Measurements from ENCODE around the gene RPS26.
"Not testable (repeated sequence)": the region's sequence is repeated elsewhere in the genome, so short reads cannot be mapped to it uniquely, and the experiment has no call there.

RPS26 gene

DNA sequence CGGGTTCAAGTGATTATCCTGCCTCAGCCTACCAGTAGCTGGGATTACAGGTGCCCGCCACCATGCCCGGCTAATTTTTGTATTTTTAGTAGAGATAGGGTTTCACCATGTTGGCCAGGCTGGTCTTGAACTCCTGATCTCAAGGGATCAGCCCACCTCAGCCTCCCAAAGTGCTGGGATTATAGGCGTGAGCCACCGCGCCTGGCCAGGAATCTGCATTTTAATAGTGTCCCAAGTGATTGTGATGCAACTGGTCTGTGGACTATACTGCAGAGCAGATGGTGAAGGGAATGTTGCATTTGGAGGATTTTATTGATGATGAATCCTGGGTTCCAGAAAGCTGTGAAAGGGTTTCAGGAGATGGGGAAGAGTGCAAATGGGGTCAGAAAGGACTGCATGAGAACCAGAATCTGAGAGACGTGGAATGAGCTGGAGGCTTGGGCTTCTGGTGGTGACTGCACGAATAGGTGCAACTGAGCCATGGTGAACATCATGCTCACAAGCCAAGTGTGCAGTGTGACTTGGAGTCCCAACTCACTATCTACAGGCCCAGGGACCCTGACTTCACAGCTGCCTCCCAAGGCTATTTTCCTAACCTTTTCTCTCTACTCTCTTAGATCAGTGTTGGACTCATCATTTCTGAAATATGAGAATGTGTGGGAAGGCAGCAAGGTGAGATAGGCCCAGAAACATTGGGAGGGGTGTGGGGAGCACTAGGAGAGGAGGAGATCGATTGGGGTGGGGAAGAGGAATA is 4.5 kb downstream of the RPS26 start:
- peaks cover 24% of the 10 kb centered on the region for H3K79me2 ChIP-seq (ENCODE audit: control insufficient read depth, low read length)
- H3K27me3 ChIP-seq (ENCODE audit: control insufficient read depth, low read length), result no peaks in the 10 kb centered on the region
- peaks cover 22% of the 10 kb centered on the region for H3K4me1 ChIP-seq (ENCODE audit: control insufficient read depth, low read length)
- TF ChIP-seq, protein P1, sequence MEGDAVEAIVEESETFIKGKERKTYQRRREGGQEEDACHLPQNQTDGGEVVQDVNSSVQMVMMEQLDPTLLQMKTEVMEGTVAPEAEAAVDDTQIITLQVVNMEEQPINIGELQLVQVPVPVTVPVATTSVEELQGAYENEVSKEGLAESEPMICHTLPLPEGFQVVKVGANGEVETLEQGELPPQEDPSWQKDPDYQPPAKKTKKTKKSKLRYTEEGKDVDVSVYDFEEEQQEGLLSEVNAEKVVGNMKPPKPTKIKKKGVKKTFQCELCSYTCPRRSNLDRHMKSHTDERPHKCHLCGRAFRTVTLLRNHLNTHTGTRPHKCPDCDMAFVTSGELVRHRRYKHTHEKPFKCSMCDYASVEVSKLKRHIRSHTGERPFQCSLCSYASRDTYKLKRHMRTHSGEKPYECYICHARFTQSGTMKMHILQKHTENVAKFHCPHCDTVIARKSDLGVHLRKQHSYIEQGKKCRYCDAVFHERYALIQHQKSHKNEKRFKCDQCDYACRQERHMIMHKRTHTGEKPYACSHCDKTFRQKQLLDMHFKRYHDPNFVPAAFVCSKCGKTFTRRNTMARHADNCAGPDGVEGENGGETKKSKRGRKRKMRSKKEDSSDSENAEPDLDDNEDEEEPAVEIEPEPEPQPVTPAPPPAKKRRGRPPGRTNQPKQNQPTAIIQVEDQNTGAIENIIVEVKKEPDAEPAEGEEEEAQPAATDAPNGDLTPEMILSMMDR (IDR thresholded peaks at IDR 0.05; ENCODE audit: low read depth, low read length, poor library complexity, severe bottlenecking), result no peak
- no peak for TF ChIP-seq EZH2phosphoT487 (IDR thresholded peaks at IDR 0.05; ENCODE audit: borderline replicate concordance, low read length)
- H3K27ac ChIP-seq (ENCODE audit: low read depth, low read length), result peak overlapping the region; percentile 55
- H3F3A ChIP-seq (ENCODE audit: control insufficient read depth, insufficient read depth), result peaks cover 49% of the 10 kb centered on the region
- no peak overlapping the region for H3K4me3 ChIP-seq (ENCODE audit: low read length)
- H4K20me1 ChIP-seq (ENCODE audit: control insufficient read depth, insufficient read depth, low read depth, low read length), result peaks cover 8% of the 10 kb centered on the region; the same call in 1 of the 2 replicates
- no peaks in the 10 kb centered on the region for H3K9me3 ChIP-seq (ENCODE audit: control insufficient read depth, insufficient read depth, low read length)
- peak overlapping the region; percentile 44 for H3K4me2 ChIP-seq (ENCODE audit: low read length)
- no peaks in the 10 kb centered on the region for H3K9me2 ChIP-seq (replicated peaks; ENCODE audit: control insufficient read depth, low read length)
- peaks cover 42% of the 10 kb centered on the region for H3K36me3 ChIP-seq (ENCODE audit: control insufficient read depth, low read length)

DNA sequence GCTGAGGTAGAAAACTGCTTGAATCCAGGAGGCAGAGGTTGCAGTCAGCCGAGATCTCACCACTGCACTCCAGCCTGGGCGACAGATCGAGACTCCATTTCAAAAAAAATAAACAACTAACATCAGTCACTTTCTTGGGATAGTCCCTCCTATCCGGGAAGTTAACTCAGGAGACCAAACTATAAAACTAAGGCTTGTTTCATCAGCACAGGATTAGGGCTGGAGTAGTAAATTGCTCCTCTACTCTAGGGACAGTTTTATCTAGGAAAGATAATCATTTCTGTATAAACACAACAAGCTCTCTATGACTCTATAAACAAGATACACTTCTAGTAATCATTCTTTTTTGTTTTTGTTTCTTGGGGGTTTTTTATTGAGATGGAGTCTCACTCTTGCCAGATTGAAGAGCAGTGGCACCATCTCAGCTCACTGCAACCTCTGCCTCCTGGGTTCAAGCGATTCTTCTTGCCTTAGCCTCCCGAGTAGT is 11.7 kb downstream of the RPS26 start:
- Histone ChIP-seq H3K27ac (ENCODE audit: low read depth, low read length) (no peak overlapping the region), H3K9me3 (ENCODE audit: control insufficient read depth, insufficient read depth, low read length) (no peaks in the 10 kb centered on the region), H3K27me3 (ENCODE audit: control insufficient read depth, low read length) (no peaks in the 10 kb centered on the region), H3F3A (ENCODE audit: control insufficient read depth, insufficient read depth) (no peaks in the 10 kb centered on the region), H3K4me2 (ENCODE audit: low read length) (no peak overlapping the region), H3K4me1 (ENCODE audit: control insufficient read depth, low read length) (no peaks in the 10 kb centered on the region), H3K4me3 (ENCODE audit: low read length) (no peak overlapping the region), H3K36me3 (ENCODE audit: control insufficient read depth, low read length) (no peaks in the 10 kb centered on the region), H4K20me1 (ENCODE audit: control insufficient read depth, insufficient read depth, low read depth, low read length) (no peaks in the 10 kb centered on the region), H3K9me2 (replicated peaks; ENCODE audit: control insufficient read depth, low read length) (no peaks in the 10 kb centered on the region), H3K79me2 (ENCODE audit: control insufficient read depth, low read length) (no peaks in the 10 kb centered on the region)
- TF ChIP-seq EZH2phosphoT487 (IDR thresholded peaks at IDR 0.05; ENCODE audit: borderline replicate concordance, low read length), result no peak
- TF ChIP-seq, protein P1 (IDR thresholded peaks at IDR 0.05; ENCODE audit: low read depth, low read length, poor library complexity, severe bottlenecking), result no peak

DNA sequence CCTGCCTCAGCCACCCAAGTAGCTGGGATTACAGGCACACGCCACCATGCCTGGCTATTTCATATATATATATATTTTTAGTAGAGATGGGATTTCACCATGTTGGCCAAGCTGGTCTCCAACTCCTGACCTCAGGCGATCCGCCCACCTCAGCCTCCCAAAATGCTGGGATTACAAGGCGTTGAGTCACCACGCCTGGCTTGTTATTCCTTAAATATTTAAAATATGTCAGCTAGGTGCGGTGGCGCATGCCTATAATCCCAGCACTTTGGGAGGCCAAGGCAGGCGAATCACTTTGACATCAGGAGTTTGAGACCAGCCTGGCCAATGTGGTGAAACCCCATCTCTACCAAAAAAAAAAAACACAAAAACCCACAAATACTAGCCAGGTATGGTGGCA is 18.2 kb downstream of the RPS26 start:
- not testable (repeated sequence) for H3K79me2 ChIP-seq (ENCODE audit: control insufficient read depth, low read length); H3F3A ChIP-seq (ENCODE audit: control insufficient read depth, insufficient read depth); H3K36me3 ChIP-seq (ENCODE audit: control insufficient read depth, low read length); H3K9me2 ChIP-seq (replicated peaks; ENCODE audit: control insufficient read depth, low read length); H3K4me1 ChIP-seq (ENCODE audit: control insufficient read depth, low read length); H3K4me3 ChIP-seq (ENCODE audit: low read length); H3K27me3 ChIP-seq (ENCODE audit: control insufficient read depth, low read length); H4K20me1 ChIP-seq (ENCODE audit: control insufficient read depth, insufficient read depth, low read depth, low read length); H3K9me3 ChIP-seq (ENCODE audit: control insufficient read depth, insufficient read depth, low read length); H3K4me2 ChIP-seq (ENCODE audit: low read length); H3K27ac ChIP-seq (ENCODE audit: low read depth, low read length)

DNA sequence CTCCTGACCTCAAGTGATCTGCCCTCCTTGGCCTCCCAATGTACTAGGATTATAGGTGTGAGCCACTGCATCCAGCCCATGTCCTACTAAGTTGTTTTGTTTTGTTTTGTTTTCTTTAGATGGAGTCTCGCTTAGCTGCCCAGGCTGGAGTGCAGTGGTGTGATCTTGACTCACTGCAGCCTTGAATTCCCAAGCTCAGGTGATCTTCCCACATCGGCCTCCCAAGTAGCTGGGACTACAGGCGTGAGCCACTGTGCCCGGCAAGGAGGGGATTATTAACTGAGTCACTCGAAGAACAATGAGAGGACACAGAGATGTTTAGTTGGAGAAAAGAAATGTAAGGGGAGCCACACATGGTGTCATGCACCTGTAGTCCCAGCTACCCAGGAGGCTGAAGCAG is 20.3 kb downstream of the RPS26 start:
- TF ChIP-seq EZH2phosphoT487 (IDR thresholded peaks at IDR 0.05; ENCODE audit: borderline replicate concordance, low read length), result no peak
- TF ChIP-seq, protein P1 (IDR thresholded peaks at IDR 0.05; ENCODE audit: low read depth, low read length, poor library complexity, severe bottlenecking), result no peak
- Histone ChIP-seq H3K9me2 (replicated peaks; ENCODE audit: control insufficient read depth, low read length) (no peaks in the 10 kb centered on the region), H3K27ac (ENCODE audit: low read depth, low read length) (no peak overlapping the region)

More for the DNA sequence above, 20.3 kb downstream of the RPS26 start:
- Histone ChIP-seq H3K36me3 (ENCODE audit: control insufficient read depth, low read length) (no peaks in the 10 kb centered on the region), H3F3A (ENCODE audit: control insufficient read depth, insufficient read depth) (no peaks in the 10 kb centered on the region; the same call in 1 of the 2 replicates), H3K79me2 (ENCODE audit: control insufficient read depth, low read length) (no peaks in the 10 kb centered on the region), H3K4me1 (ENCODE audit: control insufficient read depth, low read length) (peaks cover 3% of the 10 kb centered on the region; the same call in 1 of the 2 replicates), H3K4me2 (ENCODE audit: low read length) (no peak overlapping the region), H3K4me3 (ENCODE audit: low read length) (no peak overlapping the region), H4K20me1 (ENCODE audit: control insufficient read depth, insufficient read depth, low read depth, low read length) (no peaks in the 10 kb centered on the region), H3K9me3 (ENCODE audit: control insufficient read depth, insufficient read depth, low read length) (no peaks in the 10 kb centered on the region), H3K27me3 (ENCODE audit: control insufficient read depth, low read length) (no peaks in the 10 kb centered on the region)

All from DOHH2 (cell line).